HG02678 (cell line): Measurements from ENCODE around the gene COL24A1.

Experiments used
- ATAC-seq: cut with Tn5 transposase; IDR thresholded peaks from one replicate; pipeline ENCODE4 v1.9.1; 2021; ENCODE audit warnings: mild to moderate bottlenecking, moderate library complexity; ENCODE audit not compliant: unreplicated experiment

The COL24A1 gene

DNA sequence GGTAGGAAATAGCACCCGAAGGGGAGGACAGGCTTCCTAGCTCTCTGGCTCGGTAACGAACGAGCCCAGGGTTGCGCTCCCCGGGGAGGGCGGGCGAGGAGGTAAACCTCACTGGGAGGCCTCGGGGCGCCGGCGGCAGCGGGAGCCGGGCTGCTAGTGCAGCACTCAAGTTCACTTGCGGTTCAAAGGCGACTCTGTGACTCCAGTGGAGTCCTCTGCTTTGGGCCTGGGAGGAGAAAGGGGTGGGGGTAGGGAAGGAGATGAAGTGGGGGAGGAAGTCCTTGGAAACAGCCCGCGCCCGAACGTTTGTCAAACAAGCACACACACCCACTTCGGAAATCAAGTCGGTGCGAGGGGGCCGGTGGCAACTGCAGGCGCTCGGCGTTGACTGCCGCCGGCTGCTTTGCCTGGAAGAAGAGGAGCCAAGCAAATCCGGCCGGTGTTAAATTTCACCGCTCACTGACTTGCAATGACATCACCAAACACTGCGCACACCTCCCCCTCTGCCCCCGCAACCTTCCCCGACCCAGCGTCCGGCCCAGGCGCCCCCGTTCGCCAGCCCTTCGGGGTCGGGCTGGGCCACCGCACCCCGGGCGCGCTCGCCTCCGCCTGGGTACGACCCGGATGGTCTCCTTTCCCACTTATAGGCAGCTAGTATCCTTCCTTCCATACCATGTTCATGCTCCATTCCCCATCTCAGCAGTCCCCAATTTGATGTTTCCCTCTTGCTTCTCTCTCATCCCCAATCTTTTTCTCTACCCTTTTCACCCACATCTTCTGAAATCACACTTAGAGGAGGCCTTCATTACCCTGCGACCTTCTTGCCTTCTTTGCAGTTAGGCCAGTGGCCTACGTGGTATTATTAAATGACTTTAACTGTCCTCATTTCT lies at the start of gene COL24A1:
Gene COL24A1, minus strand, starts transcription at position 207 of the 890 bp plus-strand sequence. CDS start 376 bp downstream, outside the sequence.
- no peak for ATAC-seq

DNA sequence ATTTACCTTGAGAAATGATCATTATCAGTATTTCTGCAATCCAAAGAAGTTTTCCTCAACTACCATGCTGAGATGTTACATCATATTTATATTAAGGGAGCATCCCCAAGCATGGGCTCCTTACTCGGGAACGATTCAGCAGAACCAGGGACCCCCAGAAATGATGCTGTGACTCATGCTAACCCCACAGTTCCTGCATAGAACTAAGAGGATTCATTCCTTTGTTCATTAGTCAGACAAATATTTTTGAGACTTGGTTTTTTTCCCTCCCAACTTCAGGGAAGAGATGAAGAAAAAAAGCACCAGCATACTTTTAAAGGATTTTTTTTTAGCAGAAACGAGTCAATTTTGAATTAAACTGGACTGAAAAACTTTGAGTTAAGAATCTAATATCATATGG lies 49.2 kb upstream of the COL24A1 start:
- ATAC-seq: no peak

DNA sequence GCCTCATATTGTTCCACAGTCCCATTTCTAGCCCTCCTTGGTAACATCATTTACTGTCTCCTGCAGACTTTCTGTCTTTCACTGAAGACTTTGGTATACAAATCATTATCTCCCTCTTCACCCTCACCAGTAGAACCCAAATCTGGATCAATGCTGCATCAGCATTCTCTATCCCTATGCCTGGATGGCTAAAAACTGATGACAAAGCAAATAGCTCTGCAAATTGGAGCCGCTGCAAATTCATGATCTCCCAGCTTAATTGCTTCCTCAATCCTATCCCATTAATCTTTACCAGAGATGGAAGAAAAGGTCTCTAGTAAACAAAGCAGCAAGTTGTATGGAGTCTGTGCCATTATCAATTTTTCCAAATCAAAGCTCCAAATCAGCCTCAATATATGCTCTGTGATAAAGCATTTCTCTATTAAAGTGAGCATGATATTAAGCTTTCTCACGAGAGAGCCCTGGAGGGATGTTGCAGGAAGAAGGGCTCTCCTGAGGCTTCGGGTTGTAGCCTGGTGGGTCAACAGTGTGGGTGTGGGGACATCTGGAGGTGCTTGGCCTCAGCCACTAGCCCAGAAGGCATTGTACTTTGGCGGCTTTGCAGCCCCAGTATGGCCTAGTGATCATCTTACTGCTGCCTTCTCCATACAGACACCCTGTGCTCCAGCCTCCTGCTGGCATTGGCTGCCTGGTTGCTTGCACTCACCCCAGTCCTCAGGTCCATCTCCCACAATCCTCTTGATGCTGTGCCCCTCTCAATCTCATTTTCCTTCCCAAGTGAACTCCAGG lies 46.2 kb upstream of the COL24A1 start:
- ATAC-seq: no peak

DNA sequence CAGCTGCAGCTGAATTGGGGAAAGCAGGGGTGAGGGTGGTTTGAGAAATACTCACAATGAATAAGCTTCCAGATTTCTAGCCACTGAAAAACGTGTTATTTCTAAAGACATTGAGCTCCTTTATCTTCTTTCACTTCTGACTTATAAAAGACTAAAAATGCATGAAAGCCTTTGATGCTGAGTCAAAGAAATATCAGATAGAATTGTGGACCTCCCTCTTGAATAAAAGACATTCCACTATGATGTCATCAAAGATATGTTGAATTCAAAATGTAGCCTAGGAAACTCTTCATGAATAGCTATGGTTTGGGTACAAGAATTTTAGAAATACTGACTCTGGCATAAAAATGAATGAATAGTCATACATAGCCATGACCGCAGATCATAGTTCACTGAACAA lies 44.7 kb upstream of the COL24A1 start:
- ATAC-seq: no peak

DNA sequence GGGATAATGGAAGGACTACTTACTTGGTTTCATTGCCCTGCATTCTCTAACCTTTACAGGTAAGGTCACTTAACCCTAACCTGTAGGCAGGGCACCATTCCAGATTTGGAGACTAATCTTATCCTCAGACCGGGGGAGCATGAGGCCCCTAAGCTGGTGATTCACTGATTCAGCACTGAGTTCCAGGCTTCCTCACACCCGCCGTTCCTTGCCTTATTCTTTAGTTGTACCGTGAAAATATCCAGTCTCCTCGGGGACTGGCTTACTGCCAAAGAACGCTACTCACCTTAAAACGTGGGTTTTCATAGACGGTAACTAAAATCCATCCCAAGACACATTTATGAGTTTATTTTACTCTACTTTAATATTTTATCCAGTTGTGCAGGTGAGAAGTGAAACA lies 44.3 kb upstream of the COL24A1 start:
- ATAC-seq: no peak

DNA sequence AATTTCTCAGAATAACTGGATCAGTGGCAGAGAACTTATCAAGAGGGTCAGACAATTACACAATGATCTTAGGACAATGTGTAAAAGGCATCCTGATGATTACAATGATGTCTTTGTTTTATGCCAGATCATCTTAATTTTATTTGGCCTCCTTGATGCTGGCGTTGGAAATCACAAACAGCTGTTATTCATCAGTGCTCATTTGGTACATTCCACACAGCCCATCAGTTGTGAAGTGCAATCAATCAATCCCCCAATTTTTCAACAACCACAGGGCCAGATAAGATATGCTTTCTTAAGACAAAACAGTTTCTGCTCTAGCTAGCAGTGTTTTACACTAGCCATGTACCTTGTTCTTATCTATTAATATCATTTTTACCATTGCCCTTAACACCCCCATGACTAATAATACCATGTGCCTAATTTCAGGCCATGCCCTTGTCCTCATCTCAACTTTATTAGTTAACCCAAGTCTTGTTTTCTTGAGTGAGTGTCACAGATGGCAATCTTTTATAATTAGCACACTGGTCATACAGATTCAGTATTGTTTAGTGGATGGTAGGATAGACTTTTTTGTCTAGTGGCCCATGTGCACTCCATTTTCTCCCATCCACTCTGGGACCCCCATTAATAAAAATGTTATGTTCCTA lies 40.8 kb upstream of the COL24A1 start:
- ATAC-seq: no peak

DNA sequence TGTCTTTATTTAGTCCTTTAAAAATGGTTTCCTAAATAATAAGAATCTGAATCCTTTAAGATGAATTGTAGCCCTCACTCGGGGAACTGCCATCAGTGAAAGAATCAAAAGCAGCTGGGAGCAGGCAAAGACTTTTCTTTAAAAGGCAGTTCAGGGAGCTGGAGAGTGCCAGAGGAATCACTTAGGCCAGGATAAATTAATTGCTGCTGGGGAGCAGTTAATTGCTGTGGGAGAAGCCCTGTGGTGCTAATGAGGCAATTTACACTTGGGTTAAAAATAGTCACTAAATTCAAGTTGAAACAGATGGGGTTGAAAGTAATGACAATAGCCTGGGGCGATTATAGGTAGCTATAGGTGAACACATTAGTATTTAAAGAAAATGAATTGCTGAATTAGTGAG lies 38.7 kb upstream of the COL24A1 start:
- ATAC-seq: no peak

DNA sequence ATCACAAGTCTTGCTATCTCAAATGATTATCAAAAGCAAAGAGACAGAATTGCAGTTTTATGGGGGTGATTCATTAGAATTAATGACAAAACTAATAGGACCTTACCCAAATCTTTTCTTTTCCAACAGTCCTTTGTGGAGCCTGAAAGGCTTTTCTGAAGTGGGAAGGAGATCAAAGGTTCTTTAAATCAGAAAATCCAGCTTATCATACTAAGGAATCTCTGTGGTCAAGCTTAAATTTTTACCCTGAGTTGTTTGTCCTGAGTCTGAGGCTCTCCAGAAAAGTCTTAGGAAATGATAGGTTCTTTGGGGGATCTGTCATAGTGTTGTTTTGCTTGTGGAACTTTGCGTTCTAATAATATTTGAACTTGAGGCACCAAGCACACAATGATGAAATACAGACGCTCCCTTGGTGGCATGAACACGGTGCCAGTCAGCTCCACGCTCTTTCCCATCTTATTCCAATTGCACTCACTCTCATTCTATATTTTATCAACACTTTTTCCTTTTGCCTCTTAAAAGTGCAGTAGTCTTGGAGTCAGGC lies 38.0 kb upstream of the COL24A1 start:
- no peak for ATAC-seq

DNA sequence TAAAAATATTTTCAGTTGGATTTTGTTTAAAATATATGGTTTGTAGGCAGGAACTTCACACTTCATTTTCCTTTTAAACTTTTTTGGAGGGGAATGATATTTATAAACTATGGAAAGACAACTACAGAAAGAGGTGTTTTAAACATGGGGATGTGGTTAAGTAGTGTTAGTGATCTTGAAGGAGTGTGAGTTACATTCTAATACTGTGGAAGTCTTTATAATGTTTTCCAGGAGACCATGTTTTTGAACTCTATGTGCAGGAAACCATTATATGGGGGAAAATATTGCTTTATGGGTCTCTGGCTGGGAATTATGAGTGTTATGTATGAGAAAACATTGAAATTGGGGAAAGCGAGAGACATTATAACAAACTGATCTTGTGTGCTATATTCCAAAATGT lies 35.8 kb upstream of the COL24A1 start:
- ATAC-seq: no peak

DNA sequence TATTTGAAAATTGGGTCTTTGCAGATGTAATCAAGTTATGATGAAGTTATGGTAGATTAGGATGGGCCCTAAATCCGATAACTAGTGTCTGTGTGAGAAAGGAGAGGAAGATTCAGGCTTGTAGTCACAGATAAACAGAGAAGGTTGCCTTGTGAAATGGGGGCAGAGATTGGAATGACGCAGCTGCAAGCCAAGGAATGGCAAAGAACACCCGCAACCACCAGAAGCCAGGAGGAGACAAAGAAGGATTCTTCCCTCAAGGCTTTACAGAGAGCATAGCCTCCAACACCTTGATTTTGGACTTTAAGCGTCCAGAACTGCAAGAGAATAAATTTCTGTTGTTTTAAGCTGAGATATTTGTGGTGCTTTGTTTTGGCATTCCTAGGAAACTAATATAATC lies 35.4 kb upstream of the COL24A1 start:
- ATAC-seq: no peak

DNA sequence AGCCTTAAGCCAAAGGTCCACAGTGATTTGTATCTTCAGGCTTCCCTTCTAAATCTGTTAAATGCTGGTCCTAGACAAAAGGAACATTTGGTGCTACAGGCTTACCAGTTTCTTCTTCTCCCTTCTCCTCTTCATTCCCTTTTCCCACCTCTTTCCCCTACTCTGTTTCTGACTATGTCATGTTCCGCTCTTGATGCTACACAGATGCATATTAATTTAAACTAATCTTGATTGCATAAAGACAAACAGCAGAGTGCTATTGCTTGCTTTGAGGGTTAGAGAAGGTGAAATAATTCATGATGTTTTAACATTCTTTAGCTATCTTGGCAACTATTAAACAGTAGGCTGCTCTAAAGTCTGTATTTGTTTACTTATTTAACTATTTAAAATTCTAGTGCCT lies 34.3 kb upstream of the COL24A1 start:
- no peak for ATAC-seq

DNA sequence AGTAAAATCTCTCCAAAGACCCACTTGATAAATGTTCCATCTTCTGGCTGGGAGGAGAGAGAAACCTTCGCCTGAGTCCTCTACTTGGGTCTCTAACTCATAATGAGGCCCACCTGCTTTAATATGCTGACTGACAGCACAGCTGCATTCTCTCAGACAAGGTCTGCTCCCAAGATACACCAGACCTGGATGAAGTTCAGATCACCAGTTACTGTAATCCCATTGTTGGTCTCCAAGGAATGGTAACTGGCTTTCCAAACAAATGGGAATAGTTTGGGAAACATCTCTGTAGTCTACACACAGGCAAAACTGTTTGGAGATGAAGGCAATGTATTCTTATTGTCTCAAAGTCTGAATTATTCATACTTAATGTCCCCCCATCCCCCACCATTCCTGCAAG lies 27.9 kb upstream of the COL24A1 start:
- ATAC-seq: no peak

DNA sequence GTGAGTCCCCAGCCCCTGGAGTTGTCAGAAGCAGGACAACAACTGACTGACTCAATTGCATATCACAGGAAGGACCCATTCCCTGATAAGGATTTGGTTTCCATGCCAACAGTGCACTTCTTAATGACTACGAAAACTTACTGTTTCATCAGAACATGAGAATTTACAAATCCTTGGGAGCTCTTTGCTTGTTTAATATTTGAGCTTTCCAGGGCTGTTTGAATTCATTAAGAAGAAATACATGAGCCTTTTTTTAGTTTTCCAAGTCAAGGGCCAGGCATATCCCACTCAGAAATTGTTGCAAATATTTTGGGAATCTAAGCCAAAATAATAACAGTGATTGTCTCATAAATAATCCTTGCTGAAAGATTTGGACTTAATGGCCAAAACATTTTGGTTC lies 27.2 kb upstream of the COL24A1 start:
- ATAC-seq: no peak

DNA sequence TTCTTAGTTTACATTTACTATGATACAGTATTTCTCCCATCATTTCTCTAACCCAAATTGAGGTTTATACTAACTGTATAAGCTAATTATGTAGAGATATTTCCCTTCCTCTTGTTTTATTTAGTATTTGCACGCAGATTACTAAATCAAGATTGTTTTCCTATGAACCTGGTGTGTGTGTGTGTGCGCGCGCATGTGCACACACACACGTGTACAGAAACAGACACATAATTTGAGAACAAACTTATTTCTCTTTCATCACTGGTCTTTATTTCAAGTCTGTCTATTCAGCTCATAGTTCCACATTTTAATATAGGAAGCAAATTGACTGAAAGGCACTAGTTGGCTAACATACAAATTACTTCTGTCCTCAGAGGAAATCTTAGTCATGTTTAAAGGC lies 19.7 kb upstream of the COL24A1 start:
- ATAC-seq: no peak

DNA sequence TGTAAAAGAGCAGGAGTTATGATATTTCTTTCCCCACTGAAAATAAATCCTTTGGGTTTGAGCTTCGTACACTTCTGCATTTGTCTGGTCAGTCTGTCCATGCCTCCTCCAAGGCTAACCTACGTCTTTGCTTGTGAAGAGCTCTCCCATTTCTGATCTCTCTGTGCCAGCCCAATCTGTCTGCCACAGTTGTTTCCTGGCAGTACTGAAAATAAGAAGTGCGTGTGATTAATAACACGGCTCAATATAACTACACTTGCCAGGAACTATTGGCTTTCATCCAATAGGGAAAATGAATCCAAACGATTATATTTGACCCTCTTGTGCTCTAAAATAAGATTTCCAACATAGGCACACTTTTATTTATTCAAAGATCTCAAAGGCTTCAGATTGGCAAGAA lies 19.2 kb upstream of the COL24A1 start:
- no peak for ATAC-seq

DNA sequence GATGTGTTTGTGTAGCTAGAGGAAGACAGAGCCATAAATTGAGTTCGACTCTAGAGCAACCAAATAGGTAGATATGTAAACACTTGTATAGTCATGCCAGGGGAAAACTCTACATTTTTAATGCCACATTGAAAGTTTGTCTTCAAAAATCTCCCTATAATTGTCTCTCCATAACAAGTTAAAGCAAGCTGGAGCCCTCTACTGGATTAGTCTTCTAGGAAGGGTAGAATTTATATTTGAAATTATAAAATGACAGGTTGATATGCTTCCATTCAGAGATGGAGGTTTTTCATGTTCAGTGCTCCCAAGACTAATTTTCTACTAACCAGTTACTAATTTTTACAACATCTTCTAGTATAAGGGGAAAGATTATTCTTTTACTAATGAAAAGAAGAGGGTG lies 13.1 kb upstream of the COL24A1 start:
- ATAC-seq: no peak

DNA sequence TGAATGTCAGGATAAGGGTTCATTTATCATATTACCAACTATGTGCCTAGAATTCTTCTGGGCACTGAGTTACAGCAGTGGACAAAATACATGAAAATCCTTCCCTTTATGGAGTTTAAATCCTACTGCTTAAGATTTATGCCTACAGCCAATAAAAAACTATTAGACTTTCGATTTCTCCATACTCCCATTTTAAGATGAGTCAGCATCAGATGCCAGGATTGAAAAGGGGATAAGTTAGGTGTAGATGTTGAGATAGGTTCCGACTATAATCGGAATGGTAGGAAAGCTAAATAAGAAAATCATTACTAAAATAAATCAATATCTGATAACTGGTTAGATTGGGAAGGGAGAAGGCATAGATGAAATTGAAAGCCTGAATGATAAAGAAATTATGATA lies 3.2 kb upstream of the COL24A1 start:
- no peak for ATAC-seq

DNA sequence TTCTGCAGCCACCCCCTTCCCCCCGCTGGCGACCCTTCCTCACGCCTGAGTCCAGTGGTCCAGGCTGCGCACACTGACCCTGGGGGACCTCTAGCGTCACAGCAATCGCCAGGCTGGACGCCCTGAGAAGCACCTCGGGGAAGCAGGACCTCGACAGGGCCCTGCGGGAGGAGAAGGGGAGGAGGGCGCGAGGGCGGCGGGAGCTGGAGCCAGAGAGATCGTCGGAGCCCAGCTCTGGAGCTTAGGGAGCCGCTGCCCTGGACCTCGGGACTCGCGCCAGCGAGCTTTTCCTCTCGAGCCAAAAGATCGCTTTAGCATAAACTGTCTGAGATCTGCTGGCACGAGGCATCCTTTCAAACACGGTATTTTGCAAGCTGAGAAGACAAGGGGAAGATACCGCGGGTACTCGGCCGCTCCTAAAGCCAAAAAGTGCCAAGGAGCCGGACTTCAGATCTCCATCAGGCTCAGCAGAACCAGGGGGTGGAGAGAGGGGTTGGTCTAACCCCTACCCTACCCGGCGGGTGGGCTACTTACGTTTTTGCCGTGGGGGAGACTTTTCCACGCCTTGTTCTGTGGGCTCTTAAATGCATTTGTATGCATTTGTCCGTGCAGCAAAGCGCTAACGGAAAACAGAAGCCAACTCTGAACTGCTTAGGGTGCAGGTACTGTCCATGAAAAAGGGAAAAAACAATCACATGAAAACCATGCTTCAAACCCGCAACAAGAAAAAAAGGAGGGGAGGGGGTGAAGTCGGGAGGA lies 586 bp downstream of the COL24A1 start:
- ATAC-seq: no peak

DNA sequence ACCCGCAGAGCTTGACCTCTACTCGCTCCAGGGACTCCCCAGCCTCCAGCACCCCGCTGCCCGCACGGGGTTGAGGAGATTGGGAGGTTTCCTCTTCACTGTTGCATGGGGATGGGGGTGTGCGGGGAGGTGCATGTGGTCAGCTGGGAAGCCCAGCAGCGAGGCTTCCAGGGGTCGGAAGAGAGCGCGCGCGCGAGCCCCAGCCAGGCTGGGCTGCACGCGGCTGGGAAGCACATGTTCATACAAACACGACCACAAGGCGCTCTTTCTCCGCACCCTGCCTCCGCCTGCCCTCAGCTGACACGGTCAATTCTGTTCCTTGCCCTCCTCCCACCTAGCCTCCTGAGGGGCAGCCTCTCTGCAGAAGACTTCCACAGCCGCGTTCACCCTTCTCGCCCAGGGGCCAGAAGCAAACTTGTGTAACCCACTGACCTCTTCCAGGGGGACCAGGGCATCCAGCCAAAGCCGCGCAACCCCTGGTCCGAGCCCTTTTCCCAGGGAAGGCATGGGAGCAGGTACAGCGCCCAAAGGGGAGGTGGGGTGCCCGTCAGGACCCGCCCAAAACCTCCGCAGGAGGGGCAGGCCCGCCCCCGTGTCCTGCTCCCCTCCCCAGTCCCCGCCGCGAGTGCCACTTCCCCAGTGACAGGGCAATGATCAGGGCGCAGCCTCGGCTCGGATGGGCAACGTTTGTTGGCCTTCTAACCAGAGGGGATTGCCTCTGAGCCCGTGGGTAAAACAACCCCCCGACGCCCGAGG lies 1.3 kb downstream of the COL24A1 start:
- no peak for ATAC-seq

DNA sequence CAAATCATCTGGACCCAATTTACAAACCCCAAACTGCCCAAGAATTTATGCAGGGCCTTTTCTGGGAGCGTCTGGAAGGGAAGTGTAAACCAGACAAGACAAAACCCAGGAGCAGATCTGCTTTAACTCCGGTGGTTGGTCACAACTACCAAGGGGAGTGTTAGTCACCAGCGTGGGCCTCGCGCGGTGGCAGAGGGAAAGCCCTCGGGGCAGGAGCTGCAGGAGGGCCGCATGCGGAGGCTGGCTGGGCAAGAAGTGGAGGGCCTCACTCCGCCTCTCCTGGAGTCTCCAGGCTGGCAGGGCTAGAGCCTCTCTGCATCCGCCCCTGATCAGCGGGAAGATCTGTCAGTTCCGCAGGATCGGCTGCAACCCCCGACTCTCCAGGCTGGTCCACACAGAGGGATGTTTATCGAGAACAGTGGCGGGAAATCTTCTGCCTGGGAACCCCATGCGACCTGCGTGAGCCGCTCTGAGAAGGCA lies 2.0 kb downstream of the COL24A1 start:
- no peak for ATAC-seq
